Activated T-cell treated with anti-CD3 and anti-CD28 coated beads, Interleukin-2, amount 50 U/mL, for 48 hours (primary cell): ENCODE measurements around the gene CRHBP.
"Not testable (repeated sequence)": the region's sequence is repeated elsewhere in the genome, so short reads cannot be mapped to it uniquely, and the experiment has no call there.

Experiments
- DNase-seq, 2 experiments: peaks; one replicate each; pipeline ENCODE4 v3.0.0-alpha.2; 2020

The CRHBP gene

GRCh38 chr5:76952795-76953536, at the start of gene CRHBP:
Gene CRHBP, plus strand, starts transcription at chr5:76953045. Its CDS starts 90 bp downstream, at chr5:76953135.
- DNase-seq, result peak in 1 of 2 experiments; percentile 19

GRCh38 chr5:76908166-76908565, 44.7 kb upstream of the CRHBP start:
- no peak for DNase-seq

- DNase-seq, result not testable (repeated sequence)
These were observed 42.4 kb upstream of the CRHBP start for GRCh38 chr5:76910344-76910933.

- DNase-seq, result not testable (repeated sequence)
These were observed 38.2 kb upstream of the CRHBP start for GRCh38 chr5:76914671-76915070.

GRCh38 chr5:76918539-76918938, 34.3 kb upstream of the CRHBP start:
- no peak for DNase-seq

- no peak for DNase-seq
These were observed 32.4 kb upstream of the CRHBP start for GRCh38 chr5:76920491-76920890.

GRCh38 chr5:76926329-76927105, 26.3 kb upstream of the CRHBP start:
- no peak for DNase-seq

GRCh38 chr5:76927961-76928360, 24.9 kb upstream of the CRHBP start:
- DNase-seq, result no peak

- DNase-seq, result no peak
These were observed 22.8 kb upstream of the CRHBP start for GRCh38 chr5:76930083-76930482.

GRCh38 chr5:76938177-76938576, 14.7 kb upstream of the CRHBP start:
- no peak for DNase-seq

- no peak for DNase-seq
These were observed 11.8 kb upstream of the CRHBP start for GRCh38 chr5:76941000-76941399.

GRCh38 chr5:76941442-76941841, 11.4 kb upstream of the CRHBP start:
- DNase-seq, result no peak

GRCh38 chr5:76942581-76942980, 10.3 kb upstream of the CRHBP start:
- no peak for DNase-seq

- no peak for DNase-seq
These were observed 9.8 kb upstream of the CRHBP start for GRCh38 chr5:76943006-76943405.

GRCh38 chr5:76944638-76945037, 8.2 kb upstream of the CRHBP start:
- no peak for DNase-seq

GRCh38 chr5:76945238-76945637, 7.6 kb upstream of the CRHBP start:
- not testable (repeated sequence) for DNase-seq

GRCh38 chr5:76946090-76946489, 6.8 kb upstream of the CRHBP start:
- no peak for DNase-seq

GRCh38 chr5:76947082-76947503, 5.8 kb upstream of the CRHBP start:
- no peak for DNase-seq

- peak; percentile 20 to 27 for DNase-seq
These were observed 922 bp downstream of the CRHBP start for GRCh38 chr5:76953551-76954382.

GRCh38 chr5:76954383-76954763, 1.5 kb downstream of the CRHBP start:
- DNase-seq, result no peak

- no peak for DNase-seq
These were observed 3.2 kb downstream of the CRHBP start for GRCh38 chr5:76956033-76956432.

- DNase-seq, result no peak
These were observed 6.3 kb downstream of the CRHBP start for GRCh38 chr5:76958991-76959767.
